Heart right ventricle (tissue), 16 donors: ENCODE results near the gene SULT1C3. TPM values are rescaled to one million over a fixed set of nuclear protein-coding genes. Genes with fewer than 3 reads are reported as not detected.

Experiments used
- ATAC-seq, 8 donors: fragments of 200-7000 bp; cut with Tn5 transposase; one replicate each; pipeline ENCODE4 v1.9.1; 2020; ENCODE audit warnings: mild to moderate bottlenecking in 8 of 8, moderate library complexity in 8 of 8, moderate number of reproducible peaks in 1 of 8
- DNase-seq, 2 donors: peaks; one replicate each; pipeline ENCODE4 v3.0.0-alpha.2; 2020
- H3K27ac ChIP-seq, 10 donors: fragments of 200-600 bp; sonication (generic) in 2 of 10; one replicate each; pipeline versions ENCODE4 v1.5.0 to v1.8.0; 2020 to 2022; ENCODE audit warnings: mild to moderate bottlenecking in 3 of 10
- H3K27me3 ChIP-seq, 7 donors: fragments of 200-600 bp; one replicate each; pipeline ENCODE4 v1.8.0; 2021 to 2022; ENCODE audit warnings: mild to moderate bottlenecking in 2 of 7
- H3K36me3 ChIP-seq, 9 donors: fragments of 200-600 bp; sonication (generic) in 1 of 9; one replicate each; pipeline versions ENCODE4 v1.5.0 to v1.8.0; 2020 to 2022; ENCODE audit warnings: mild to moderate bottlenecking in 2 of 9
- H3K4me1 ChIP-seq, 9 donors: fragments of 200-600 bp; sonication (generic) in 1 of 9; one replicate each; pipeline versions ENCODE4 v1.5.0 to v1.8.0; 2020 to 2022; ENCODE audit warnings: mild to moderate bottlenecking in 4 of 9
- H3K4me3 ChIP-seq, 10 donors: fragments of 200-600 bp; sonication (generic) in 2 of 10; one replicate each; pipeline versions ENCODE4 v1.5.0 to v1.8.0; 2020 to 2022; ENCODE audit warnings: mild to moderate bottlenecking in 7 of 10, moderate library complexity in 2 of 10
- H3K9me3 ChIP-seq, 11 donors: fragments of 200-600 bp in 10 of 11; sonication (generic) in 2 of 11; one replicate each; pipeline versions ENCODE4 v1.5.0 to v1.8.0; 2013 to 2022; ENCODE audit warnings: mild to moderate bottlenecking in 2 of 11, control low read depth in 1 of 11, moderate library complexity in 1 of 11
- WGBS, 2 donors: extraction: QIAGEN DNeasy Blood & Tissue Kit; methylation state at CpG; one replicate each; pipeline ENCODE4 v1.1.7; 2013; ENCODE audit warnings: inconsistent platforms in 1 of 2; 5-methylcytosine and 5-hydroxymethylcytosine counted together
- intact Hi-C, 10 donors: fragments of 100-400 bp; cut with DNase I; formaldehyde crosslinking; loops; one replicate each; pipeline versions ENCODE4 v1.11.1 to v1.14.2; 2022
- polyA plus RNA-seq, 2 donors: library from polyadenylated mRNA; stranded (reverse); fragments of 200-250 nt; gene quantifications; one replicate each; pipeline ENCODE4 v1.2.3, GENCODE V29; 2013
- total RNA-seq, 10 donors: library from RNA; stranded (reverse); fragmentation: NEBNext Ultra II Directional in 3 of 10; extraction: Animal tissue kit (Norgen Biotek cat#: 25700) in 3 of 10; gene quantifications; one replicate each; pipeline versions ENCODE4 v1.2.1 to v1.2.4, GENCODE V29; 2021 to 2023
- TF ChIP-seq, protein P1 (sequence below), 9 donors: fragments of 200-600 bp; sonication (generic) in 2 of 9; IDR thresholded peaks; one replicate each; pipeline versions ENCODE4 v1.5.0 to v1.8.0; 2021 to 2022; ENCODE audit warnings: antibody characterized with exemption in 9 of 9, mild to moderate bottlenecking in 5 of 9, moderate library complexity in 1 of 9
- donor health status: Arrhythmogenic right ventricular cardiomyopathy.
- donor health status: ischemic (EF 13 %, LVEDD 7.1; RV severe dilation, severe dysfunction).
- donor health status: healthy with polysubstance abuse.
- donor health status: DM: no; HTN: yes; CAD: no.
- donor health status: DM: no; HTN: no; CAD: no.
- donor health status: ischemic (EF 25% LVEDD 6.9; RV normal size, moderate dysfunction).
- donor health status: ischemic (EF 25% LVEDD 5.7; RV mildly dilated, moderate dysfunction).
- donor health status: healthy.
- donor health status: DM: yes; HTN: yes; CAD: no.
- donor health status: Ischemic cardiomyopathy.
- donor health status: ischemic (EF 35%, LVEDD 5.7; RV mildly dilated, moderate dysfunction).
- donor health status: nonischemic (EF 11% LVEDD 7.7; RV severe dilation, severe dysfunction).
- donor health status: DM: yes; HTN: yes; CAD: no.
- donor health status: PGD.
- donor health status: ischemic (EF 29% LVEDD 5.4; RV normal size, mild dysfunction).
- donor health status: nonischemic (EF 23%, LVEDD 6.1; RV moderate dilation, normal function).

SULT1C3 gene
- total and polyA plus RNA-seq, 12 donors: not detected

DNA sequence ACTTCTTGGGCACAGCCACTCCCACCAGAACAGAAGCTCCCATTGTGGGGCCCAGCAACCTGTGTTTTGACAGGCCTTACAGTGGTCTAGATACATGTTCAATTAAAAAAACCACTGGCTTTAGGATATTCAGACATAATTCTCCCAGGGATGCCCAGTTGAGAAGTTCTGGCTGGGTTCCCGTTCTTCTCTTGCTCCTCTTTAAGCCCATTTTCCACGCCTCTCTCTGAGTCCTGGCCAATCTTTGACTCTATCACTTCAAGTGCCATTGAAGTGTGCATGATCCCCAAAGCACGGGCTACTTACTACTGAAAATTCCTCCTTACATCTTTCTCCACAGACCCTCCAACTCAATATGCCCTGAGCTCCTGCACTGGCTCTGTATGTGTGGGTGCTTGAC, 17.5 kb upstream of the SULT1C3 start:
- H3K27ac ChIP-seq: no peak overlapping the region
- DNase-seq (no peak), ATAC-seq (no peak)
- H3K36me3 ChIP-seq: no peaks in the 10 kb centered on the region
- H3K9me3 ChIP-seq: peaks cover 0 to 25% (median 7%) of the 10 kb centered on the region in 11 donors
- no peak overlapping the region for H3K4me3 ChIP-seq
- H3K27me3 ChIP-seq: no peaks in the 10 kb centered on the region
- intact Hi-C loops: loop anchor here in 1 of 10 donors (10.0 kb wide), 1 partner anchor 363 kb away; no protein-coding TSS in a partner anchor
- WGBS, 2 donors: 81 to 90% methylated on average over 3 of the region's 3 CpGs
- TF ChIP-seq, protein P1, sequence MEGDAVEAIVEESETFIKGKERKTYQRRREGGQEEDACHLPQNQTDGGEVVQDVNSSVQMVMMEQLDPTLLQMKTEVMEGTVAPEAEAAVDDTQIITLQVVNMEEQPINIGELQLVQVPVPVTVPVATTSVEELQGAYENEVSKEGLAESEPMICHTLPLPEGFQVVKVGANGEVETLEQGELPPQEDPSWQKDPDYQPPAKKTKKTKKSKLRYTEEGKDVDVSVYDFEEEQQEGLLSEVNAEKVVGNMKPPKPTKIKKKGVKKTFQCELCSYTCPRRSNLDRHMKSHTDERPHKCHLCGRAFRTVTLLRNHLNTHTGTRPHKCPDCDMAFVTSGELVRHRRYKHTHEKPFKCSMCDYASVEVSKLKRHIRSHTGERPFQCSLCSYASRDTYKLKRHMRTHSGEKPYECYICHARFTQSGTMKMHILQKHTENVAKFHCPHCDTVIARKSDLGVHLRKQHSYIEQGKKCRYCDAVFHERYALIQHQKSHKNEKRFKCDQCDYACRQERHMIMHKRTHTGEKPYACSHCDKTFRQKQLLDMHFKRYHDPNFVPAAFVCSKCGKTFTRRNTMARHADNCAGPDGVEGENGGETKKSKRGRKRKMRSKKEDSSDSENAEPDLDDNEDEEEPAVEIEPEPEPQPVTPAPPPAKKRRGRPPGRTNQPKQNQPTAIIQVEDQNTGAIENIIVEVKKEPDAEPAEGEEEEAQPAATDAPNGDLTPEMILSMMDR (IDR thresholded peaks at IDR 0.05): no peak
- H3K4me1 ChIP-seq: peaks cover 0 to 11% (median 0%) of the 10 kb centered on the region in 9 donors

- intact Hi-C loops: loop anchor here in 1 of 10 donors (10.0 kb wide), 1 partner anchor 361 kb away; no protein-coding TSS in a partner anchor
- Histone ChIP-seq H3K9me3 (peaks cover 0 to 25% (median 7%) of the 10 kb centered on the region in 11 donors), H3K36me3 (no peaks in the 10 kb centered on the region), H3K4me1 (peaks cover 0 to 11% (median 0%) of the 10 kb centered on the region in 9 donors), H3K4me3 (no peak overlapping the region), H3K27ac (no peak overlapping the region), H3K27me3 (no peaks in the 10 kb centered on the region)
- WGBS, 2 donors: 69 to 72% methylated on average over 4 of the region's 4 CpGs
- ATAC-seq (no peak), DNase-seq (no peak)
- TF ChIP-seq, protein P1 (IDR thresholded peaks at IDR 0.05): no peak
Observed at GRCh38 chr2:108223573-108223972, 16.2 kb upstream of the SULT1C3 start.

- 97 to 99% methylated on average over 1 of the region's 1 CpG for WGBS, 2 donors
- Histone ChIP-seq H3K4me3 (no peak overlapping the region), H3K4me1 (peaks cover 0 to 11% (median 0%) of the 10 kb centered on the region in 9 donors), H3K9me3 (peaks cover 0 to 25% (median 7%) of the 10 kb centered on the region in 11 donors), H3K27me3 (no peaks in the 10 kb centered on the region), H3K27ac (no peak overlapping the region), H3K36me3 (no peaks in the 10 kb centered on the region)
- no peak for ATAC-seq
- TF ChIP-seq, protein P1 (IDR thresholded peaks at IDR 0.05): no peak
- intact Hi-C loops: loop anchor here in 1 of 10 donors (10.0 kb wide), 1 partner anchor 361 kb away; no protein-coding TSS in a partner anchor
- no peak for DNase-seq
Observed at GRCh38 chr2:108224022-108224421, 15.7 kb upstream of the SULT1C3 start.

DNA sequence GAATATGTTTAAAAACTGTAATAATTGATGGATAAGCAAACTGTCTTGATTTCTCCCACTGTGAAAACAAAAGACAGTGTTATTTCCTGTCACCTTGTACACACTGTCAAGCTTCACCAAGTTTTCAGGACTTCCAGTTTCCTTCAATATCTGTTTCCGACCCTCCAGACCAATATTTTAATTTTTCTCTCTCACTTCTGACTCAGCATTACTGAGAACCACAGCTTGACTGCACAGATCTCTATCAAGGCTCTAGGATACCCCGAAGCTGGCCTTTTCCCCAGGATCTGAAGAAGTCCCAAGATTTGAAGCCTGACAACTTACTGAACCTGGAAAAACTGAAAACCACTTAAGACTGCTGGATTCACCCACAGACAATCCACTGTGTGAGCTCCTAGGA, 13.2 kb upstream of the SULT1C3 start:
- peaks cover 0 to 2% (median 0%) of the 10 kb centered on the region in 9 donors for H3K4me1 ChIP-seq
- no peaks in the 10 kb centered on the region for H3K36me3 ChIP-seq
- H3K4me3 ChIP-seq: no peak overlapping the region
- peaks cover 0 to 25% (median 7%) of the 10 kb centered on the region in 11 donors for H3K9me3 ChIP-seq
- TF ChIP-seq, protein P1 (IDR thresholded peaks at IDR 0.05): no peak
- WGBS, 2 donors: 58 to 71% methylated on average over 2 of the region's 2 CpGs
- H3K27ac ChIP-seq: no peak overlapping the region
- H3K27me3 ChIP-seq: no peaks in the 10 kb centered on the region
- ATAC-seq (no peak), DNase-seq (no peak)
- intact Hi-C loops: loop anchor here in 1 of 10 donors (10.0 kb wide), 1 partner anchor 358 kb away; no protein-coding TSS in a partner anchor
